ENCODE results near the gene ASPHD1.
A peak's percentile ranks its signal among the peaks of the same experiment; 100 is the strongest.
"Not testable (repeated sequence)": the region's sequence is repeated elsewhere in the genome, so short reads cannot be mapped to it uniquely, and the experiment has no call there.

ASPHD1 gene

GRCh38 chr16:29909851-29910250 is 9.6 kb downstream of the ASPHD1 start:
- not testable (repeated sequence) for DNase-seq

- DNase-seq: no peak
Observed at GRCh38 chr16:29910819-29911675, 10.8 kb downstream of the ASPHD1 start.

DNA sequence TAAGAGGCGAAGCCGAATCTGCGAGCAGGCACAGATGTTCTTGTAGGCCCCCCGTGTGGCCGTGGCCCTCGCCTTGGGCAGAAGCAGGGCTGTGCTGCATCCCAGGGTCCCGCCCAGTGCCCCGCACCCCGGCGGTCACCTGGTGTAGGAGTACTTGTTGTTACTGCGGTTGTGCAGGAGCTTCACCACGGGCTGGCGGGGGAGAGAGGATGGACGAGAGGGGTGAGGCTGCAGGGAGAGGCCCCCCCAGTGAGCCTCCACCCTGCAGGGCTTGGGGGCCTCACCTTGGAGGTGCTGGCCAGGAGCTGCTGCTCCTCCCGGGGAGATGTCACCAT is 11.4 kb downstream of the ASPHD1 start:
- DNase-seq: no peak

DNA sequence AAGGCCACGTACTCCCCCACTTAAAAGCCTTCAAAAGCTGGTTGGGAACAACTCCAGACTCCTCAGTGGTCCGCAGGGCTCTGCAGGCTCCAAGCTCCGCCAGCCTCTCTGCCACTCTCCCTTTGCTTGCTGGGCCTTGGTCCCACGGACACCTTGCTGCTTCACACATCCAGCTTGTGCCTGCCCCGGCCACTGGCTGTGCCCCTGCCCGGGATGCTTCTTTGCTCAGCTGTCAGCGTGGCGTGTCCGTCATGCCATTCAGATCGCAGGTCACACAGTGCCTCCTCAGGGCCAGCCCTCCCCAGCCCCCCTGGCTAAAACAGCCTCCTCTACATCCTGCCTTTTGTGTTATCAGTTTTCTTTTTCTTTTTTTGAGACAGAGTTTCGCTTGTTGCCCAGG is 11.8 kb downstream of the ASPHD1 start:
- no peak for DNase-seq

- DNase-seq: no peak
Observed at GRCh38 chr16:29913514-29913913, 13.2 kb downstream of the ASPHD1 start.

DNA sequence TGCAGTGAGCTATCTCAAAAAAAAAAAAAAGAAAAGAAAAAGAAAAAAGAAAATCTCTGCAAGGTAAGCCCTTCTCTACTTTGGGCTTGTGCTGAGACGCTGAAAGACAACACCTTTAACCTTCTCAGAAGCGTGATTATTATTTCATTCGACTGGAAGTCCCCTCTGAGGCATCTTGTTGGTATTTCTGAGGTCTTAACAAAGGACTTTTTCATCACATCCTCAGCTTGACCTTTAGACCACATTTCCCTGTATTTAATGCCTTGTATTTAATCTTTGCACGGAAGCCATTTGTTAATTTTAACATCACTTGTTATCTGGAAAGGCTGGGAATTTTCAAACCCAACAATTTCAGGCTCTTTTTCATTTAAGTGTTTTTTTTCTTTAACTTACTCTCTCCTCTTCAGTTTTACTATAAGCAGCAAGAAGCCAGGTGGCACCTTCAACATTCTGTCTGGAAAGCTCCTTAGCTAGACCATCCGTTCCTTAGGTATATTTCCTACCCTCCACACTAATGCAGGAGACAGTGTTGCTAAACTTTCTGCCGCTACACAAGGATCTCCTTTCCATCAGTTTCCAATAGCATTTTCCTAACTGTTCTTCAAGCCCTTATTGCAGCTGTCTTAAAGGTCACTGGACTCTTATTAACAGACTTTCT is 15.4 kb downstream of the ASPHD1 start:
- no peak for DNase-seq

DNA sequence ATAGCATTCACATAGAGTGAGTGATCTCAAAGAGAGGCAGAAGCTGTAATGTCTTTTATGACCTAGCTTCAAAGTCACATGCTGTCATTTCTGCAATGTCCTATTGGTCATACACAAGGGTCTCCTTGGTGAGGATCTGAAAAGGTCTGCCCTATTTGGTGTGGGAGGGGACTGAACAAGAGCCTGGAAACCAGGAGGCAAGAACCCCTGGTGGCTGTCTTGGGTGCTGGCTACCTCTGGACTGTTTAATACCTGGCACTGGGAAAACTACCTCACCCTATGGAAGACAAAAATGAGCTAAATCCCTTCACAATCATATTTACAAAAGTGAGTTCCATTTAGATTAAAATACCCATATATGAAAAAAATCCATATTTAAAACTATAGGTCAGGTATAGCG is 16.7 kb downstream of the ASPHD1 start:
- DNase-seq: no peak

- DNase-seq: no peak
Observed at GRCh38 chr16:29920288-29921033, 20.2 kb downstream of the ASPHD1 start.

- no peak for DNase-seq
Observed at GRCh38 chr16:29921034-29921385, 20.7 kb downstream of the ASPHD1 start.

GRCh38 chr16:29922326-29922725 is 22.0 kb downstream of the ASPHD1 start:
- DNase-seq: no peak

DNA sequence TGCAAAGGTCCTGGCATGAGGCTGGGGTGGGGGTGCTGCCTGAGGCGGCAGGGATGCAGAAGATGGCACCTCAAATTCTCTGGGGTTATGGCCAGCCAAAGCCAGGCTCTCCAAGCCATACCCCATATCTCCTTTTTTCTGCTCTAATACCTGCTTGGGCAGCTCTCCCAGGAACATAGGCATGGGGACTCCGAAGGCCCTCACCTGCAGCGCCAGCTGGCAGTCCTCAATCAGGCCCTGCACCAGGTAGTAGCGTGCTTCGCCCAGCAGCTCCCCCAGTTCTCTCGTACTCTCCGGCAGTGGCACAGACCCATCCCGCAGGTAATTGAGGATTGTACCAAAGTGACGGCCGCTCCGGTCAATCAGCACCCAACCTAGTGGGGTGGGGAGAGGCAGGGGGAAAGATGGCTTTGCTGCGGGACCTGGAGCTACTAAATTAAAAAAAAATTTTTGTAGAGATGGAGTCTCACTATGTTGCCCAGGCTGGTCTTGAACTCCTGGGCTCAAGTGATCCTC is 22.8 kb downstream of the ASPHD1 start:
- DNase-seq: no peak

DNA sequence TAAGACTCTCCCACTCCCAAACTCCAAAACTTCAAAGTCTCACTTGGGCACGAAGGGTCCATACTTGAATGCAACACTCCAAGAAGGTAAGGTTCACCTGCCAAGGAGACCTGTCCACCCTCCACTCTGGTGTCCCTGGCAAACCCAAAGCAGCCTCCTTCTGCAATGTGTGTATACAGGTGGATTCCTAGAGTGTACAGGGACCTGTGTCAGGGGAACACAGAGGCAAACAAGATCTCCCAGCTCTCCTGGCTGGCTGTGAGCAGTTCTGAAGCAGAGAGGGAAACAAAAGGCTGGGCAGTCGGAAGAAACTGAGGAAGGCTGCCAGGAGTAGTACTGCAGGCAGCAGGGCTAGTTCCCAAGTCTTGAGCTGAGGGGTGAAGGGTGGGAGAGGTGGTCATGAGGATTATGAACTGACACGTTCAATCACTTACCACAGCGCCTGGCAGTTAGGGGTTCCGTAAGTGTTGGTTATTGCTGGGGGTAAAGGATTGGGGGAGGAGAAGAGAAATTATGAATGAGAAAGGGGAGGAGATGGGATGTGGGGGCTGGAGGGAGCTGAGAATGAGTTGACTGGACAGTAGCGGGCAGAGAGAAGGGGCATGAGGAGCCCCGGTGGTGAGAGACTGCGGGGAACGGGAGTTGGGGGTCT is 24.9 kb downstream of the ASPHD1 start:
- peak; percentile 2 for DNase-seq

DNA sequence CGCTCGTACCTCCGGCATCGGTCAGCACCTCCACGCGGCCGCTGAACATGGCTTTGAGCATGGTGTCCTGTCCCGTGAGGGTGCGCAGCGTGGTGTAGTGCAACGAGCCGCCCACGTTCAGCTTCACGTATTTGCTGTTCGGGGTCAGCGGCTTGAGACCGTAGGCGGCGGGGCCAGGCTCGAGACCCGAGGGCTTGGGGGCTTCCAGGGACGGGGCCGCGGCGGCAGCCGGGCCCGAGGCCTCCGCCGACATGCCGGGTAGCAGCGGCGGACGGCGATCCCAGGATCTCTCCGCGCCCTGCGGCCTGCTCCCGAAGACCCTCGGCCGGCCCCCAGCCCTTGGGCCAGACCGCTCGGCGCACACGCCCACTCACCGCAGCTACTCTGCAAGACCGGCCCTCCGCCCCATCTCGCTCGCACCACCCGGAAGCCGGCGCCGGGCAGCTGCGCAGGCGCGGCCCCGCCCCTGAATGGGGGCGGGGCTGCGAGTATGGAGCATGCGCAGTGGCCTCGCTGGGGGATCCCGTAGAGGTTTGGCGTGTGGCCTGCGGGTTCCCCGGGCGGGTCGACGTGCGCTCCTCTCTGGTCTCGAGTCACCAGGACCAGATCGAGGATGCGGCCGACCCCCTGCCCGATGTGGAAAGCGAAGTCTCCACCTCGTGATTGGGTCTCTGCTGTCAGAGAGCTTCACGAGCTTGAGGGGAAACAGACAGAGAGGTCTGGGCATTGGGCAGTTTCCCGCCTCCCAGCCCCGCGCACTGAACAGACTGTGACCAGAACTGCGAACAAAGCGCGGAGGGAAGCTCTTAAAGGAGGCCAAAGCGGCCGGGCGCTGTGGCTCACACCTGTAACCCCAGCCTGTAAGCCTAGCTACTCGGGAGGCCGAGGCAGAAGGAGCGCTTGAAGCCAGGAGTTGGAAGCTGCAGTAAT is 25.8 kb downstream of the ASPHD1 start, which contains the start of gene KCTD13:
KCTD13 (minus strand) TSS at position 446 of the 930 bp plus-strand sequence; CDS start at position 253, 193 bp downstream.
- DNase-seq: peak; percentile 83

GRCh38 chr16:29926711-29927052 is 26.4 kb downstream of the ASPHD1 start:
- DNase-seq: peak; percentile 62

DNA sequence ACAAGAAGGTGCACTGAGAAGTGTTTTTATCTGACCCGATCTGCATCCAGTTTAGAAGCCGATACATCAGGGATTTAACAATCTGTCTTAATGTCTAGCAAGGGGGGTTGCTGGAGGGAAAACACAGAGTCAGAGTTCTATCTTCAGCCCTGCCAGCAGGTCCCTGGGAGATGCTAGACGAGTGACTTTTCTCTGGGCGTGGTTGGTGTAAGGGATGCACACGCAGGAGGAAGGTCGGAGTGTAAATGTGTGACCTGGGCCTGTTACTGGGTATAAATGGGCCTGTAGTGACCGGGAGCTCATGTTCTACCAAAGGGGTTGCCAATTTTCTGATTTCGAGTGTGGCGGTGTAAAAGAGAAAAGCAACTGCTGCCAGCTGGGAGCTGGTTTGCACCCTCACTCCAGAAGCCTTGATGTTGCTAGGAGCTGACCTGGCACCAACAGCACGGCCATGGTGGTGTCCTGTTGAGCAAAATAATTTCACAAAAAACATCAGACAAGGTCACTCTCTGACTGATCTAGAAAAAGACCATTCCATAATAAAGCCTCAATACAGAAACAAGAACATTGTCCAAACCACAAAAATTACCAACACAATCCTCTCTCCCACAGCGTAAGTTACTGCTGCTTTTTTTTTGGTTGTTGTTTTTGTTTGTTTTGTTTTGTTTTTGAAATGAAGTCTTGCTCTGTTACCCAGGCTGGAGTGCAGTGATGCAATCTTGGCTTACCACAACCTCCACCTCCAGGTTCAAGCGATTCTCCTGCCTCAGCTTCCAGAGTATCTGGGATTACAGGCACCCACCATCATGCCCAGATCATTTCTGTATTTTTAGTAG is 27.0 kb downstream of the ASPHD1 start:
- peak; percentile 41 for DNase-seq

GRCh38 chr16:29931750-29932149 is 31.5 kb downstream of the ASPHD1 start:
- not testable (repeated sequence) for DNase-seq

GRCh38 chr16:29940656-29941055 is 40.4 kb downstream of the ASPHD1 start:
- DNase-seq: no peak

DNA sequence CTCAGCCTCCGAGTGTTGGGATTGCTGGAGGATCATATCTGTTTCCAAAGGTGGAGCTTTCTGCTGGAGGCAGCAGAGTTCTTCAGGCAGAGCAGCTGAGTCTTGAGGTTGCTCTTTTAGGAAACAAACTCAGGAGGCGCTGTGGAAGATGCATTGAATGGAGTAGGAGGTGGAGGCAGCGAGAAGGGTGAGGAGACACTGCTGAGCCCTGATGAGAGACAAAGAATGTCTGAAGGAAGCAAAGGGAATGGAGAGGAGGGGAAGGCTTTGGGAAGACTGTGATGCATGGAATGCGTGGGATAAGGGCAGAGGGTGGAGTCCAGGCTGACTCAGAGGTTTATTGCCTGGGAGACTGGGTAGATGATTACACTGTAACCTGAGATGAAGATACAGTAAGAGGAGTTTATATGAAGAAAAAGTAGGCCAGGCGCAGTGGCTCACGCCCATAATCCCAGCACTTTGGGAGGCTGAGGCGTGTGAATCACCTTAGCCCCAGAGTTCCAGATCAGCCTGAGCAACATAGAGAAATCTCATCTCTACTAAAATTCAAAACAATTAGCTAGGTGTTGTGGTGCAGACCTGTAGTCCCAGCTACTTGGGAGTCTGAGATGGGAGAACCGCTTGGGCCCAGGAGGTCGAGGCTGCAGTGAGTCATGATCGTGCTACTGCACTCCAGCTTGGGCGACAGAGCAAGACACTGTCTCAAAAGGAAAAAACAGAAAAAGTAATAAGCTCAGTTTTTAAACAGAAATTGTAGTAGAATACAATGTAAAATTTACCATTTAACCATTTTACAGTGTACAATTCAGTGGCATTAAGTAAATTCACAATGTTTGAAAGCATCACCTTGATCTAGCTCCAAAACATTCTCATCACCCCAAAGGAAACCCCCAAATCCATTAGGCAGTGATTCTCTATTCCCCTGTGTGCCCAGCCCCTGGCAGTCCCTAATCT is 43.8 kb downstream of the ASPHD1 start:
- peak; percentile 37 for DNase-seq

- no peak for DNase-seq
Observed at GRCh38 chr16:29947897-29948296, 47.6 kb downstream of the ASPHD1 start.
